Activated CD4-positive, alpha-beta memory T cell treated with anti-CD3 and anti-CD28 coated beads for 36 hours (primary cell): Measurements from ENCODE around the gene TXNRD2. TPM values are rescaled to one million over a fixed set of nuclear protein-coding genes. Genes with fewer than 3 reads are reported as not detected.

Source experiments
- CTCF ChIA-PET: fragments of 350-600 bp; sonication (Branson Sonifier 250); formaldehyde crosslinking; loops from one replicate; lab custom pipeline; 2021; ENCODE audit warnings: antibody characterized with exemption, inconsistent platforms; lab: Charles Lee
- POLR2A ChIA-PET: fragments of 350-600 bp; sonication (Branson Sonifier 250); formaldehyde crosslinking; loops from one replicate; lab custom pipeline; 2021; ENCODE audit warnings: antibody characterized with exemption; lab: Charles Lee
- DNase-seq: peaks from one replicate; pipeline ENCODE4 v3.0.0-alpha.2; 2020
- H3K27ac Mint-ChIP-seq: one replicate; pipeline ENCODE4 v1.8.0; 2021; ENCODE audit warnings: mixed read lengths
- H3K27me3 Mint-ChIP-seq: one replicate; pipeline ENCODE4 v1.8.0; 2021; ENCODE audit warnings: mixed read lengths
- H3K36me3 Mint-ChIP-seq: one replicate; pipeline ENCODE4 v1.8.0; 2021; ENCODE audit warnings: mixed read lengths
- H3K4me1 Mint-ChIP-seq: one replicate; pipeline ENCODE4 v1.8.0; 2021; ENCODE audit warnings: low read depth, mixed read lengths
- H3K4me3 Mint-ChIP-seq: one replicate; pipeline ENCODE4 v1.8.0; 2021; ENCODE audit warnings: mild to moderate bottlenecking, mixed read lengths
- H3K9me3 Mint-ChIP-seq: one replicate; pipeline ENCODE4 v1.8.0; 2021; ENCODE audit warnings: mixed read lengths
- intact Hi-C: fragments of 100-400 bp; cut with micrococcal nuclease; formaldehyde crosslinking; loops from one replicate; pipeline ENCODE4 v1.15.1; 2023
- total RNA-seq, 2 experiments: library from RNA; stranded (reverse); gene quantifications; one replicate each; pipeline ENCODE4 v1.2.3, GENCODE V29; 2021

TXNRD2 gene
- total RNA-seq, 2 experiments from 2014 or later = 23.3 to 23.4 TPM

DNA sequence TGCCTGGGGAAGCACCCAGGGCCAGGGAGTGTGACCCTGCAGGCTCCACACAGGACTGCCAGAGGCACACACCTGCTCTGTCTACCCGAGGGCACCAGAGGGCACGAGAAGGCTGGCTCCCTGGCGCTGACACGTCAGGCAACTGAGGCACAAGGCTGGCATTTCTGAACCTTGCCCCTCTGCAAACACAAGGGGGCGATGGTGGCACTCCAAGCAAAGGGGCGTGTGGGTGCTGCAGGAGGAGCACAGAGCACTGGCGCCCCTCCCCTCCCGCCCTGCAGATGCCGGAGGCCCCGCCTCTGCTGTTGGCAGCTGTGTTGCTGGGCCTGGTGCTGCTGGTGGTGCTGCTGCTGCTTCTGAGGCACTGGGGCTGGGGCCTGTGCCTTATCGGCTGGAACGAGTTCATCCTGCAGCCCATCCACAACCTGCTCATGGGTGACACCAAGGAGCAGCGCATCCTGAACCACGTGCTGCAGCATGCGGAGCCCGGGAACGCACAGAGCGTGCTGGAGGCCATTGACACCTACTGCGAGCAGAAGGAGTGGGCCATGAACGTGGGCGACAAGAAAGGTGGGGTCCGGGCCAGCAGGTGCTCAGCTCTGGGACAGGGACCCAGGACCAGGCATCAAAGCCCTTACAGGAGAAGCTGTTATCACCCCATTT lies 20.8 kb upstream of the TXNRD2 start:
- no peaks in the 10 kb centered on the region for H3K9me3 Mint-ChIP-seq
- peaks cover 5% of the 10 kb centered on the region for H3K36me3 Mint-ChIP-seq
- CTCF ChIA-PET = interaction anchor here (0.6 to 1.2 kb wide), 3 partner anchors 9 to 15 kb away, joined by 3 to 4 read pairs (median 3); no protein-coding TSS in a partner anchor
- no peaks in the 10 kb centered on the region for H3K27me3 Mint-ChIP-seq
- H3K4me3 Mint-ChIP-seq = no peak overlapping the region
- H3K4me1 Mint-ChIP-seq = peaks cover 10% of the 10 kb centered on the region
- no peak overlapping the region for H3K27ac Mint-ChIP-seq
- intact Hi-C loops = loop anchor here (1.0 kb wide), 1 partner anchor 167 kb away; no protein-coding TSS in a partner anchor
- peak; percentile 78 for DNase-seq
- POLR2A ChIA-PET = interaction anchor here (1.1 kb wide), 1 partner anchor 59 kb away, joined by 3 read pairs; the partner anchor contains the start of gene TANGO2

DNA sequence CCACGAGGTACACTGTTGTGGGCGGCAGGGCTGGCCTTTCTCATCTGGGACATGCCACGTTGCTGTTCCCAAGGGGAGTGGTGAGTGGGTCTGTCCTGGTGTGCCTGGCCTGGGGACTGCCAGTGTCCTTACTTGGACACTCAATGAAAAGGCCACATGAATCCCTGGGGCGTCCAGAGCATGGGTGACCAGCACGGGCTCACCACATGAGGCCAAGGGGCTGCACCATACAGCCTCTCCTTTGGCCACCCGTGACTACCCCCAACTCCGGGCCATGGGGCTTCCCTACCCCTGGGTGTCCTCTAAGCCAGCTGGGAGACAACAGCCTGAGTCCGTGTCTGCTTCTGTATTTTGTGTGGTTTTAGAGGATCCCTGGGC lies 20.2 kb upstream of the TXNRD2 start:
- Mint-ChIP-seq H3K9me3 (no peaks in the 10 kb centered on the region), H3K27ac (no peak overlapping the region), H3K4me1 (peaks cover 10% of the 10 kb centered on the region), H3K36me3 (no peaks in the 10 kb centered on the region), H3K27me3 (no peaks in the 10 kb centered on the region), H3K4me3 (no peak overlapping the region)
- intact Hi-C loops = loop anchor here (1.0 kb wide), 1 partner anchor 167 kb away; no protein-coding TSS in a partner anchor
- CTCF ChIA-PET = interaction anchor here (0.6 kb wide), 1 partner anchor 14 kb away, joined by 3 read pairs; no protein-coding TSS in a partner anchor
- POLR2A ChIA-PET = no interaction called here
- no peak for DNase-seq

GRCh38 chr22:19961201-19961580 lies 19.6 kb upstream of the TXNRD2 start:
- Mint-ChIP-seq H3K27ac (no peak overlapping the region), H3K4me1 (peaks cover 10% of the 10 kb centered on the region), H3K9me3 (no peaks in the 10 kb centered on the region), H3K36me3 (no peaks in the 10 kb centered on the region), H3K4me3 (no peak overlapping the region), H3K27me3 (no peaks in the 10 kb centered on the region)
- POLR2A ChIA-PET = no interaction called here
- DNase-seq = no peak
- intact Hi-C loops = no loop called here
- CTCF ChIA-PET = interaction anchor here (0.6 kb wide), 1 partner anchor 52 kb away, joined by 4 read pairs; no protein-coding TSS in a partner anchor

DNA sequence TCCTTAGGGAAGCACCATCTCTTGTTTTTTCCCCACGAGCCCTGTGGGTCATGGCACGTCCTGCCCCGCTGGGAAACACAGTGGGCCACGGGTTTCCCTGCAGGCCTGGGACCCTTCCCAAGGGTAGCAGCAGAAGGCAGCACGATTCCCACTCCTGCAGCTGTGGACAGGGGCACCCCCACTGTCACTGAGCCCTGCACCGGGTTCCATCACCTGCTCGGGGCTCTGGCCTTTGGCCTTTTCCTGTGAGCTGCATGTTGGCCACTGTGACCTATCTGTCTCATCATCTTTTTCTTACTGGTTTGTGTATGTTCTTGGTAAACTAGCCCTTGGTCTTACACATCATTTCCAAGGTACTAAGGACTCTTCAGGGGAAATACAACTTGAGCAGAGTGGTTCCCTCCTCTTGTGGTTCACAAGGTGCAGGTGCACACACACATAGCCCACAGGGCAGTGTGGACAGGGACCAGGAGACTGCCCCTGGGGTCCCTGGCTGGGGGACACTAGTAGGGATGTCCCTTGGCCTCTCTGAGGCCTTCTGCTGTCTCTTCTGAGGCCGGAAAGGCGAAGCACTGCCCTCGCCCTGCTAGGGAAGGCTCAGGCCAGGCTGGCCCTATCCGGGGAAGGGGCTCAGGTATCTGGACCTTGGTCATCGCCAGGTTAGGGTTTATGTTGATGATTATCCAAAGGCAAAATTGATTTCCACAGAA lies 19.0 kb upstream of the TXNRD2 start:
- no peaks in the 10 kb centered on the region for H3K27me3 Mint-ChIP-seq
- peaks cover 12% of the 10 kb centered on the region for H3K4me1 Mint-ChIP-seq
- H3K4me3 Mint-ChIP-seq = no peak overlapping the region
- H3K27ac Mint-ChIP-seq = no peak overlapping the region
- H3K9me3 Mint-ChIP-seq = no peaks in the 10 kb centered on the region
- DNase-seq = no peak
- no peaks in the 10 kb centered on the region for H3K36me3 Mint-ChIP-seq
- ChIA-PET CTCF (interaction anchor here (0.6 kb wide), 1 partner anchor 52 kb away, joined by 4 read pairs; no protein-coding TSS in a partner anchor), POLR2A (no interaction called here)
- intact Hi-C loops = no loop called here

DNA sequence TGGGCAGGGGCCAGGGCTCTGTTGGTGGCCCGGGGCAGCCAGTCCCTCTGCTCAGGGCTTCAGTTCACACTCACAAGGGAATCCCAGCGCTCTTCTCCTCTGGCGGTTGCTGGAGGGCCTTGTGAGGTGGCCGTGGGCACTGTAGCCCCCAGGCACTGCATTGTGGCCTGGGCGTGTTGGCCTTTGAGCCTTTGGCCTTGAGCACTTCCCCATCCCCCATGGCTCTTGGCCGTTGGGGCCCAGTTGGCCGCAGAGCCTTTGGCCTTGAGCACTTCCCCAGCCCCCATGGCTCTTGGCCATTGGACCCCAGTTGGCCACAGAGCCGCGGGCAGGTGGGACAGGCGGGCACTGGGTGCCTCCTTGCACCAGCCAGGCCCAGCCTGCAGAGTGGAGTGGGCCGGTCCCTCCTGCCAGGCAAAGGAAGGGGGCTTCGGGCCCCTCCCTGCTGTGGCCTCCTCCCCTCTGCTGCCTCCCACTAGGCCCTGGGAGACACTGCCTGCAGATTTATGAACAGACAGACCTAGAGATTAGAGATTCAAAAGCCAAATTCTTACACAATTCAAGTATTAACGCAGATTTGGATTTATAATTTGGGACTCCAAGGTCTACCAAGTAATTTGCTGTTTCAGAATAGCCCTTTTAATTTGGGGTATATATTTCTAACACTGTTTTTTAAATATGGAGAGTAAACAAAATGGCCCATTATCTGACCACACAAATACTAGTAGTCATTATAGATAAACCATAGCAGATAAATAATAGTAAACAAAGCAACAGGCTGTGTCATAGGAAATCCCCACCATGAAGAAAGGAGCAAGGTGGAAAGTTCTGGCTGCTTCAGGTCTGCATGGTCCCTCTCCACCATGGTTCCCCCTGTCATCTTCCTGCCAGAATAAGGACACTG lies 18.2 kb upstream of the TXNRD2 start:
- H3K27me3 Mint-ChIP-seq = no peaks in the 10 kb centered on the region
- H3K4me3 Mint-ChIP-seq = no peak overlapping the region
- ChIA-PET CTCF (no interaction called here), POLR2A (no interaction called here)
- intact Hi-C loops = no loop called here
- H3K36me3 Mint-ChIP-seq = no peaks in the 10 kb centered on the region
- H3K4me1 Mint-ChIP-seq = peaks cover 14% of the 10 kb centered on the region
- no peaks in the 10 kb centered on the region for H3K9me3 Mint-ChIP-seq
- H3K27ac Mint-ChIP-seq = no peak overlapping the region
- DNase-seq = no peak

GRCh38 chr22:19959043-19959586 lies 17.5 kb upstream of the TXNRD2 start:
- no peak overlapping the region for H3K4me3 Mint-ChIP-seq
- no peaks in the 10 kb centered on the region for H3K36me3 Mint-ChIP-seq
- H3K27ac Mint-ChIP-seq = no peak overlapping the region
- no peaks in the 10 kb centered on the region for H3K9me3 Mint-ChIP-seq
- no peaks in the 10 kb centered on the region for H3K27me3 Mint-ChIP-seq
- ChIA-PET POLR2A (no interaction called here), CTCF (interaction anchor here (0.7 kb wide), 1 partner anchor 20 kb away, joined by 3 read pairs; no protein-coding TSS in a partner anchor)
- H3K4me1 Mint-ChIP-seq = peaks cover 14% of the 10 kb centered on the region
- intact Hi-C loops = no loop called here
- DNase-seq = no peak

DNA sequence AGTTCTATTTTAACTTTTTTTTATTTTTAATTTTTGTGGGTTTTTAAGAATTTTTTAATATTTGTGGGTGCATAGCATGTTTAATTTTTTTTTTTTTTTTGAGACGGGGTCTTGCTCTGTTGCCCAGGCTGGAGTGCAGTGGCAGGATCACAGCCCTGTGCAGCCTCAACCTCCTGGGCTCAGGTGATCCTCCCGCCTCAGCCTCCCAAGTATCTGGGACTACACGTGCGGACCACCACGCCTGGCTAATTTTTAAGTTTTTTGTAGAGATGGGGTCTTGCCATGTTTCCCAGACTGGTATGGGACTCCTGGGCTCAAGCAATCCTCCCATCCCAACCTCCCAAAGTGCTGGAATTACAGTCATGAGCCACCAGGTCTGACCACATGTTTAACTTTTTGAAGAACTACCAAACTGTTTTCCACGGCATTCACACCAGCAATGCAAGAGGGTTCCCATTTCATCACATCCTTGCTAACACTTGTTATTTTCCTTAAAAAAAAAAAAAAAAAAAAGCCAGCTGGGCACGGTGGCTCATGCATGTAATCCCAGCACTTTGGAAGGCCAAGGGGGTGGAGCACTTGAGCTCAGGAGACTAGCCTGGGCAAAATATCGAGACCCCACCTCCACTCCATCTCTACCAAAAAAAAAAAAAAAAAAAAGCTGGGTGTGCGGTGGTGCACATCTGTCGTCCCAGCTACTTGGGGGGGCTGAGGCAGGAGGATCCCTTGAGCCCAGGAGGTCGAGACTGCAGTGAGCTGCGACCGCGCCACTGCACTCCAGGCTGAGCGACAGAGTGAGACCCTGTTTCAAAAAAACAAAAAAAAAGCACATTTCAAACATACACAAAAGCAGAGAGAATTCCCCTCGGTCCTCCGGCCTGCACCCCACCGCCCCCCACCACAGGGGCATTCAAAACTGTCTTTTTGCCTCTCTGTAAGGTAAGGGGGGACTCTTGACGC lies 16.7 kb upstream of the TXNRD2 start:
- intact Hi-C loops = no loop called here
- POLR2A ChIA-PET = no interaction called here

GRCh38 chr22:19957445-19957844 lies 15.8 kb upstream of the TXNRD2 start:
- CTCF ChIA-PET = interaction anchor here (0.7 to 0.8 kb wide), 2 partner anchors 9 to 138 kb away, joined by 3 to 4 read pairs; no protein-coding TSS in a partner anchor
- DNase-seq = no peak
- POLR2A ChIA-PET = no interaction called here
- Mint-ChIP-seq H3K9me3 (no peaks in the 10 kb centered on the region), H3K27me3 (no peaks in the 10 kb centered on the region), H3K4me1 (peaks cover 8% of the 10 kb centered on the region), H3K36me3 (no peaks in the 10 kb centered on the region), H3K4me3 (no peak overlapping the region), H3K27ac (no peak overlapping the region)
- intact Hi-C loops = no loop called here

More for the DNA sequence above, 16.7 kb upstream of the TXNRD2 start:
- no peak overlapping the region for H3K4me3 Mint-ChIP-seq
- peaks cover 14% of the 10 kb centered on the region for H3K4me1 Mint-ChIP-seq
- H3K27me3 Mint-ChIP-seq = no peaks in the 10 kb centered on the region
- CTCF ChIA-PET = interaction anchor here (0.7 to 0.8 kb wide), 2 partner anchors 10 to 19 kb away, joined by 3 to 4 read pairs; no protein-coding TSS in a partner anchor
- no peaks in the 10 kb centered on the region for H3K36me3 Mint-ChIP-seq
- no peaks in the 10 kb centered on the region for H3K9me3 Mint-ChIP-seq
- no peak overlapping the region for H3K27ac Mint-ChIP-seq
- no peak for DNase-seq

DNA sequence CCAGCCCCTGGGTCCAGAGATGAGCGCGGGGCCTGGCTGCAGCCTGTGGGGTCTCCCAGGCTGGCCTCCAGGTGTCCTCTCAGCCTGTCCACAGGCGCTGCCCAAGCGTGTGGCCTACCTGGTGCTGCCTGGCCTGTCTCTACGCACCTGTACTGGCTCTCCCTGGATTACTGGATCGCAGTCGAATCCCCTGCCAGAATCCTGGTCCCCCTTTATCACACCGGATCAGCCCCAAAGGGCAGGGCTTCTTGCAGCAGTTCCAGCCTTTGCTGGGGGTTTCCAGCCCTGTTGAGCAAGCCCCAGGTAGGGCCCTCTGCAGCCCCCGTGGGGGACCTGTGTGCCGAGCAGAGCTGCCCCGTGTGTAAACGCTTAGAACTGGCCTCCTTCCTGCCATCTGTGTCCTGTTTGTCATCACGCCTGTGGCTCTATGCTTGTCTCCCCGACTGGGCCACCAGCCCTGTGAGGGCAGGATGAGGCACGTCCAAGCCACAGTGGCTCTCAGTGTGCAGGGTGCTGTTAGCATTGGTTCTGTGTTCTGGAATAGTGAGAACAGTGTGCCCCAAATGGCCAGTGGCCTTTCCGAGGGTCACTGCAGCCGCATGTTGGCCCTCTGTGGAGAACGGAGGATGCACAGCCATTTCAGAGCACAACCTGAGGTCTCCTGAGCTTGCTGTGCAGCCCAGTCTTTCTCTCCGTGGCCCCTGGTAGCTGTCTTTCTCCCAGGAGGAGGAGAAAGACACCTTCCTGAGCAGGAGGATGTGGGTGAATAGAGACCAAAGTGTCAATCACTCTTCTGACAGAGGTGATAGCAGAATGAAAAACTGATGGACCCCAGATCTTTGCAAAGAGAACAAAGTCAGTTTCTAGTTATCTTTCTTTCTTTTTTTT lies 13.9 kb upstream of the TXNRD2 start:
- peaks cover 4% of the 10 kb centered on the region for H3K4me1 Mint-ChIP-seq
- H3K36me3 Mint-ChIP-seq = peaks cover 4% of the 10 kb centered on the region
- no peak overlapping the region for H3K27ac Mint-ChIP-seq
- no peak for DNase-seq
- H3K4me3 Mint-ChIP-seq = no peak overlapping the region
- ChIA-PET POLR2A (no interaction called here), CTCF (interaction anchor here (0.8 to 0.9 kb wide), 2 partner anchors 12 to 35 kb away, joined by 3 to 6 read pairs; no protein-coding TSS in a partner anchor)
- intact Hi-C loops = no loop called here
- no peaks in the 10 kb centered on the region for H3K27me3 Mint-ChIP-seq
- H3K9me3 Mint-ChIP-seq = no peaks in the 10 kb centered on the region

DNA sequence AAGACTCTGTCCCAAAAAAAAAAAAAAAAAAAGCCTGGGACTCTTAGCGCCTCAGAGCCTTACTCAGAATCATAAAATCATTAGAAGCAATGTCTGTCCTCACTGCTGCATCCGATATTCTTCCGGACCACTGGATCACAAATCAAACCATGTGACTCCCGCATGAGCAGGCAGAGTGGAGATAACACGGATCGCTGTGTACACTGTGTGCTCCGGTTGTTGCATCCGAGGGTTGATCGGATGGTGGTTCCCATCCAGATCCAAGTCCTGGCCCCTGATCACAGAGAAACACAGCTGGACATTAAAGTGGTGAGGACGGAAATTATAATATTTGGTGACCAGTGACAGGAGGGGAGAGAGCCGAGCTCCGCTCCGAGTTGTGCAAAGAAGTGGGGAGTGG lies 9.7 kb upstream of the TXNRD2 start:
- POLR2A ChIA-PET = no interaction called here
- Mint-ChIP-seq H3K36me3 (peaks cover 6% of the 10 kb centered on the region), H3K27me3 (no peaks in the 10 kb centered on the region), H3K27ac (no peak overlapping the region), H3K4me1 (peaks cover 13% of the 10 kb centered on the region), H3K9me3 (no peaks in the 10 kb centered on the region), H3K4me3 (no peak overlapping the region)
- intact Hi-C loops = no loop called here
- no peak for DNase-seq
- CTCF ChIA-PET = interaction anchor here (1.4 to 1.5 kb wide), 2 partner anchors 221 to 227 kb away, joined by 3 to 4 read pairs; no protein-coding TSS in a partner anchor
